ENCODE results near the gene CIPC.

CIPC gene

DNA sequence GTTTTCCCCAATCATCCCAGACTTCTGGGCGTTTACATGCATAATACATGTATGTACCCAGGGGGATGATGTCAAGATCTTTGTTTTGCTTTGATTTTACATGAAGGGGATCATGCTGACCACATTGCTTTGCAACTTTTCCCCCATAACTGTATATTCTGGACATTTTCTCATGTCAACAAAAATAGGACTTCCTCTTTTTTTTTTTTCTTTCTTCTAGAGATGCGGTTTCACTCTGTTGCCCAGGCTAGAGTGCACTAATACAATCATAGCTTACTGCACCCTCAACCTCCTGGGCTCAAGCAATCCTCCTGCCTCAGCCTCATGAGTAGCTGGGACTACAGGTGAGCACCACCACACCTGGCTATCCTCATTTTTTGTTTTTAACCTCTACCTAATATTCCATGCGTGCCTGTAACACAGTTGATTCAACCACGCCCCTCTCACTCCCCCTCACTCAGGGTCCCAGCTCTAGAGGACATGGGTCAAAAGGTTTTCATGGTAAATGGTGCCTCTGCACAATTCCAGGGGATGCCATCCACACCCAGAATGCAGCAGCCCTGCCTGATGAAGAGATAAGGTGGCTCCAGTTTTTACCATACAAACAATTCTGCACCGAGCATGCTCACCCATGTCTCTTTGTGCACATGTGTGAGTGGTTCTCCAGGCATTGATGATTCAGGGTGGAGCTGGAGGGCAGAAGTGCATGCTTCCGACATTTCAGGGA lies 32.0 kb upstream of the CIPC start:
- Mint-ChIP-seq H3K4me3 (no peak overlapping the region), H3K27ac (no peak overlapping the region), H3K4me1 (ENCODE audit: low read depth) (no peaks in the 10 kb centered on the region), H3K9me3 (ENCODE audit: low read depth) (no peaks in the 10 kb centered on the region), H3K36me3 (no peaks in the 10 kb centered on the region), H3K27me3 (peaks cover 3% of the 10 kb centered on the region)

DNA sequence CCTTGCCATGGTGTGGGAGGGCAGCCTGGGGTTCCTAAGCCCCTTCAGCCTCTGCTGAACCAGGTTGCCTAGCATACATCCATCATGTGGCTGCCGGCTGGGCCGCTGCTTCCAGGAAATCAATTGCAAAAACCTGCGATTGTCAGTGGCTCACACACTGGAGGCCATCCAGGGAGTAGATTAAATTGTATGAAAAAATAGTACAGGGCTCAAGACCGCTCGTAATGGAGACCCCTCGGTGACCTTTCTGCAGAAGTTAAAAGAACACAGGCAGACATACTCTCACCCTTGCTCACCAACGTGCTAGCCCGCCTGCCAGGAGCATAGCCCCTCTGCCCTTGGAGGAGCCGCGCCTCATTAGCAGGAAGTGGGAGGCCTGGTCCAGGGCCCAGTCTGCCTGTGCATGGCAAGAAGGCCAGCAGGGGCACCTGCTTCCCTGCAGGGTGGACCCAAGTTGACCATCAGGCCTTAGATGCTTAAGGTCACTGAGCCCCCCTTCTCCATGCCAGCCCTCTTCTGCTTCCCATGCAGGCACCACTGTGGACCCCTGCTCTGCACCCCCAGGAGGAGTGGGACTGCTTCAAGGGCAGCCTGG lies 31.4 kb upstream of the CIPC start:
- no peaks in the 10 kb centered on the region for H3K4me1 Mint-ChIP-seq (ENCODE audit: low read depth)
- no peak overlapping the region for H3K4me3 Mint-ChIP-seq
- no peaks in the 10 kb centered on the region for H3K9me3 Mint-ChIP-seq (ENCODE audit: low read depth)
- peaks cover 3% of the 10 kb centered on the region for H3K27me3 Mint-ChIP-seq
- no peaks in the 10 kb centered on the region for H3K36me3 Mint-ChIP-seq
- no peak overlapping the region for H3K27ac Mint-ChIP-seq

DNA sequence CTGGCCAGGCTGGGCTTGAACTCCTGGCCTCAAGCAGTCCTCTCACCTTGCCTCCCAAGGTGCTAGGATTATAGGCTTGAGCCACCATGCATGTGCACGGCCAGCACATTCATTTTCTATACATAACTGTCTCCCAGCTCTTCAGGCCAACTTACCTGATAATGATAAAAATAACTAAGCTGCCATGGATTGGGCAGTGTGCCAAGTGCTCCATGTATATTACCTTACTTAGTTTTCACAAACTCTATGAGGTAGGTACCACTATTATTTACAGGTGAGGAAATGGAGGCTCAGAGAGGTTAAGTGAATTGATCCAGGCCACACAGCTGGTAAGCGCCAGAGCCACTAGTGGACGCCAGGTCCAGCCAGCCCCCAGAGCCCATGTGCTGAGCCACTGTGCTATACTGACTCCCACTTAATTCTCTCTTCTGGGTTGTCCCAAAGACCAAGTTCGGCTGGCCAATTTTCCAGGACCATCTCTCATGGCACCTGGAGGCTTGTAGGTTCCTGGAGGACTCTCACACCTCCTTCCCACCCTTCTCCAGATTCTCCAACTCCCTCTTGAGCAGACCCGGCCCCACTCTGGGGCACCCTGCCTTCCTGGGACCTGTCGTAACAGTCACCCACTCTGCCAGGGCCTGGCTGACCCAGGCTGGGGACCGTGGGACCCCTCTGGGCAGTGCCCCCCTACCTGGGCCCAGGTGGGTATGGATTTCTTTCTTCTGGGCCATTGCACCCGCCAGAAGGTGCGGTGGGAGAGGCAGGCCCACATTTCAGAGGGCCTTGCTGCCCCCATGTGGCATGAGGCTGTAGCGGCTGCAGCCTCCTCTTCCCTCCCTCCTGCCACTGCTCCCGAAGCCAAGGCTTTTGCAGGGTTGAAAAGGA lies 30.2 kb upstream of the CIPC start:
- Mint-ChIP-seq H3K4me1 (ENCODE audit: low read depth) (no peaks in the 10 kb centered on the region), H3K36me3 (no peaks in the 10 kb centered on the region), H3K4me3 (no peak overlapping the region), H3K27ac (no peak overlapping the region), H3K9me3 (ENCODE audit: low read depth) (no peaks in the 10 kb centered on the region), H3K27me3 (peaks cover 3% of the 10 kb centered on the region)

DNA sequence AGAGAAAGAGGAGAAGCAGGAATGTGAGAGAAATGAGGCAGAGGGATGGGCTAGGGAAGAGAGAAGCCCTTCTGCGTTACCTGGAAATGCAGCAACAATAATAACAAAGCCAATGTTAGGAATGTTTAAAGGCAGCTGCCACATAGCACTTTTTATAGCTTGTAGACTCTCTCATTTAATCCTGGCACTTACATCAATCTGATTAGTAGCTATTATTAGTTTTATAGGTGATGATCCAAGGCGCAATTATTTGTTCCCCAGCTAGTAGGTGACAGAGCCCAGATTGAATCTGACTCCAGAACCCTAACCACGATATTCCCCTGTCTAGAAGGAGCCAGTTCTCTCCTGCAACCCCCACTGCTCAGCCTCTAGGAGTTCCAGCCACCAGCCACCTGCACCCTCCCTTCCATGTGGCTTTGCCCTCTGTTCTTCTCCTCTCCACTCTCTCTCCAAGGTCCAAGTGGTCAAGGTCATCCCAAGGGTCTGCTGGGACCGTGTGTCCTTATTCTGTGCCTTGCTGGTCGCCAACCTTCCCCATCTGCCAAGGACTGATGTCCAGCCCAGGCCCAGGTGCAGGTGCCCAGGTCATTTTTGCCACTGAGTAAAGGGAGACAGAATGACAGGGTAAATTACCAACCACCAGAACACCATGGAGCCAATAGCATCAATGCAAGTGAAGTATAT lies 29.4 kb upstream of the CIPC start:
- no peaks in the 10 kb centered on the region for H3K9me3 Mint-ChIP-seq (ENCODE audit: low read depth)
- H3K27me3 Mint-ChIP-seq, result peaks cover 3% of the 10 kb centered on the region
- no peaks in the 10 kb centered on the region for H3K36me3 Mint-ChIP-seq
- H3K4me3 Mint-ChIP-seq, result no peak overlapping the region
- no peaks in the 10 kb centered on the region for H3K4me1 Mint-ChIP-seq (ENCODE audit: low read depth)
- no peak overlapping the region for H3K27ac Mint-ChIP-seq

DNA sequence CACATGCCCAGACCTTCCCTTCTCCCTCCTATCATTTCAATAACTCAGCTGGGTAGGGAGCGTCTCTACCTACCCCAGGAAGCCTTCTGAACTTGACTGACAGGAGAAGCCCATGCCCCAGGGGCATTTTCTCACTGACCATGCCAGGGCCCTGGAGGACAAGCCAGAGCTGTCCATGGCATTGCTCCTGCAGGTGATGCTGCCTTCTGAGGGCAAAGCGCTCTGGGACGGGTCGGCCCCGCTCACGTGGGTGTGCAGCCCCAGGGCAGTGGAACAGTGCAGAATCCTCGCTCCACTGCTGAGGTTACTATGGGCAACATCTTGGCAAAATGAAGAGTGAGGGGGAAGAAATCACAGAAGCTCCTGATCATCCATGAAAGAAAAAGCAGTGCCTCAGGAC lies 28.5 kb upstream of the CIPC start:
- H3K9me3 Mint-ChIP-seq (ENCODE audit: low read depth), result no peaks in the 10 kb centered on the region
- peaks cover 3% of the 10 kb centered on the region for H3K27me3 Mint-ChIP-seq
- H3K4me3 Mint-ChIP-seq, result no peak overlapping the region
- no peak overlapping the region for H3K27ac Mint-ChIP-seq
- H3K36me3 Mint-ChIP-seq, result no peaks in the 10 kb centered on the region
- no peaks in the 10 kb centered on the region for H3K4me1 Mint-ChIP-seq (ENCODE audit: low read depth)

DNA sequence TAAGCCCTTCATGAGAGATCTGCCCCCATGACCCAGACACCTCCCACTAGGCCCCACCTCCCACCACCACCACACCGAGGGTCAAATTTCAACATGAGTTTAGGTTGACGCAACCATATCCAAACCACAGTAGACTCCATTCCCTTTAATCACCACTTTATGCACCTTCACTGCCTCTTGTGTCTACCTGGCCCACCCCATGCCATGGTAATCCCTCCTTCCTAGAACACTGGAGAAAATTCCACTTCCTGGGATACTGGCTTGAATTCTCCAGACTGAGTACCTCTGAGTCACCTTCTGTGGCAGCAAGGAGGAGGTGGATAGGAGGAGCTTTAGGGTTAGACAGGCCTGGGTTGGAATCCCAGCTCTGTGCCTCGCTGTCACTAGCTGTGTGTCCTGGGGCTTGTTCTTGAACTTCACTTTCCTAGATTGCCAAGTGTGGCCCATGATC lies 26.1 kb upstream of the CIPC start:
- no peaks in the 10 kb centered on the region for H3K9me3 Mint-ChIP-seq (ENCODE audit: low read depth)
- peaks cover 3% of the 10 kb centered on the region for H3K27me3 Mint-ChIP-seq
- no peaks in the 10 kb centered on the region for H3K36me3 Mint-ChIP-seq
- H3K4me3 Mint-ChIP-seq, result no peak overlapping the region
- H3K4me1 Mint-ChIP-seq (ENCODE audit: low read depth), result no peaks in the 10 kb centered on the region
- no peak overlapping the region for H3K27ac Mint-ChIP-seq

DNA sequence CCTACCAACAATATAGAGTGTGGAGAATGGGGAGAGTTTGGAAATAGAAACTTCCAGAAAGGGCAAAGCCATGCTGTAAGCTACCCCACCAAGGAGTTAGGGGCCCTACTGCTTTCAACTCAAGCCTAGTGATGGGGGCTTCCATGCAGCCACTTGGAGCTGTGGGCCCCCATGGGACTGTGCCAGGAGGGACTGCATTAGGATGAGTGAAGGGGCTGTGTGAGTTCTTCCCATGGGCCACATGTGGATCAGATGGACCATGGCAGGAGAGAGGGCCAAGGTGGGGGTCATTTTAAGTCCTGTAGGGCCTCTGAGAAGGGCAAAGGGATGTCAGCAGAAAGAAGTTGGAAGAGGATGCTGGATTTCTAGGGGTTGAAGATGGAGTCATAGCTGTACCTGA lies 23.1 kb upstream of the CIPC start:
- H3K4me1 Mint-ChIP-seq (ENCODE audit: low read depth), result no peaks in the 10 kb centered on the region
- no peaks in the 10 kb centered on the region for H3K36me3 Mint-ChIP-seq
- H3K4me3 Mint-ChIP-seq, result no peak overlapping the region
- H3K9me3 Mint-ChIP-seq (ENCODE audit: low read depth), result no peaks in the 10 kb centered on the region
- H3K27me3 Mint-ChIP-seq, result peaks cover 1% of the 10 kb centered on the region
- H3K27ac Mint-ChIP-seq, result no peak overlapping the region

DNA sequence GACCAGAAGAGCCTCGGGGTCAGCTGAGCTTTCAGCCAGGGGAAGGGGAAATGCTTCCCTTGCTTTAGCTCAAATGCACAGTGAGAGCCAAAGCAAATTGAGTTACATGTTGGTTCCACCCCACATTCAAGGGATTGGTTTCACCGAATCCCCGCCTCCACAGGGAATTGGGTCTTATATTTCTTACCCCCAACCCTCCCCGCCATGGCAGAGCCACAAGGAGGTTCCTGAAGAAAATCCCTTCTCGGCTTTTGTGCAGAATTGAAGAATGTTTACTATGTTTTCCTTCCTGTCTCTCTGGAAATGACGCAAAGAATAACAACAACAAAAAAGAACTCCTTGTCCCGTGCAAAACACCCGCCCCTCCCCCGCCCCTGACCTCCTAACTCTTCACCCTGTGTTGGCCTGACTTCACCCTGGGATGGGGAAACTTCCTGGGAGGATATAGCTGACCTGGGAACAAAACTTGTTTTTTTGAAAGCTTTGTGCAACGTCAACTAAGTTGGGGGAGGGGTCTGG lies 21.9 kb upstream of the CIPC start:
- Mint-ChIP-seq H3K4me3 (no peak overlapping the region), H3K36me3 (peaks cover 2% of the 10 kb centered on the region), H3K27ac (no peak overlapping the region), H3K4me1 (ENCODE audit: low read depth) (no peaks in the 10 kb centered on the region), H3K9me3 (ENCODE audit: low read depth) (no peaks in the 10 kb centered on the region), H3K27me3 (no peaks in the 10 kb centered on the region)

DNA sequence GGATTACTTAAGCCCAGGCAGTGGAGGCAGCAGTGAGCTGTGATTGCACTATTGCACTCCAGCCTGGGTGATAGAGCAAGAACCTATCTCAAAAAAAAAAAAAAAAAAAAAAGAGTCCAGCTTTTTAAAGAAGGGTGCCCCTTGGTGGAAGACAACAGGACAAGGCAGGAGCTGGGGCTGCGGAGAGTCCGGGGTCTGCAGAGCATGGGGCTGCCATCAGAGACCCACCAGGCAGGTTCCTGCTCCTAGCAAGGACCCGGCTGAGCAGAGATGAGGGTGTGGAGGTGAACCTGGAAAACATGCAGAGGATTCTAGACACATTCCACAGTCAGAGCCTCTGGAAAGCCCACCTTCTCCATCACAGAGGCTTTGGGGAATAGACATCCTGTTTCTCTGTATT lies 21.0 kb upstream of the CIPC start:
- H3K27ac Mint-ChIP-seq, result no peak overlapping the region
- no peaks in the 10 kb centered on the region for H3K27me3 Mint-ChIP-seq
- H3K36me3 Mint-ChIP-seq, result peaks cover 2% of the 10 kb centered on the region
- H3K9me3 Mint-ChIP-seq (ENCODE audit: low read depth), result no peaks in the 10 kb centered on the region
- H3K4me3 Mint-ChIP-seq, result no peak overlapping the region
- no peaks in the 10 kb centered on the region for H3K4me1 Mint-ChIP-seq (ENCODE audit: low read depth)

DNA sequence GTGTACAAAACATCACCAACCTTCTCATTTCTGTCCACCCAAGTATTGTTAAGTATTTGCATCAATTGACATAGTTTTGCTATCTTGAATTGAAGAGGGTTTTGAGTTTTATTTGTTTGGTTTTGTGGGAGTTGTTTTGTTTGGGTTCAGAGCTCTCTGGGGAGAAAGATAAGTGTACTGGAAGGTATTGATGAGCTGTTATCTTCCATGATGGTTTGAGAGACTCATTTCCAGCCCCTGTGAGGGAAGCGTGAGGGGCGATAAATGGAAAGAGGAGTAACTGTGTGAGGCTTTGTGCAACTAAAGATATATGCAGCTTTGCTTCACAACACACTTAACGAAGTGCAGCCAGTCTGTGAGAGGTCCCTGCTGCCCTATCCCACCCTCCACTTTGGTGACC lies 15.7 kb upstream of the CIPC start:
- H3K27me3 Mint-ChIP-seq, result no peaks in the 10 kb centered on the region
- peaks cover 8% of the 10 kb centered on the region for H3K4me1 Mint-ChIP-seq (ENCODE audit: low read depth)
- H3K9me3 Mint-ChIP-seq (ENCODE audit: low read depth), result no peaks in the 10 kb centered on the region
- H3K4me3 Mint-ChIP-seq, result no peak overlapping the region
- H3K36me3 Mint-ChIP-seq, result peaks cover 2% of the 10 kb centered on the region
- no peak overlapping the region for H3K27ac Mint-ChIP-seq

DNA sequence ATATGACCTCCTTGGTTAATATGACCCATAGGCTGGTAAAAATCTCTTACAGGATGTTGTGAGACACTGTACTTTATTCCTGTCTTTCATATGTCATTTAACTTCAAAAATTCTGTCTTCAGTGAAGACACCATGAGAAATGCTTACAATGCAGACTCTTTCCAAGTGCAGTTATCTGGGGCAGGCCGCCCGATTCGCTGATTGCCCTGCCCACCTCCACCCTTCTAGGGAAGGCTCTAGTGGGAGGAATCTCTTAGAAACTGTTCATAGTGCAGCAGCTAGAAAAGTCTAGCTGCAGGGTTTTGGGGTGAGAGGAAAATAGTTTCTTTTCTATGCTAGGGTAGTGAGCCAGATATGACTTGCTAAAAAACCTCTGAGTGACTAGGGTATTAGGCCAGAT lies 15.0 kb upstream of the CIPC start:
- Mint-ChIP-seq H3K27ac (no peak overlapping the region), H3K27me3 (no peaks in the 10 kb centered on the region), H3K4me1 (ENCODE audit: low read depth) (peaks cover 15% of the 10 kb centered on the region), H3K4me3 (no peak overlapping the region), H3K9me3 (ENCODE audit: low read depth) (no peaks in the 10 kb centered on the region), H3K36me3 (peaks cover 2% of the 10 kb centered on the region)

DNA sequence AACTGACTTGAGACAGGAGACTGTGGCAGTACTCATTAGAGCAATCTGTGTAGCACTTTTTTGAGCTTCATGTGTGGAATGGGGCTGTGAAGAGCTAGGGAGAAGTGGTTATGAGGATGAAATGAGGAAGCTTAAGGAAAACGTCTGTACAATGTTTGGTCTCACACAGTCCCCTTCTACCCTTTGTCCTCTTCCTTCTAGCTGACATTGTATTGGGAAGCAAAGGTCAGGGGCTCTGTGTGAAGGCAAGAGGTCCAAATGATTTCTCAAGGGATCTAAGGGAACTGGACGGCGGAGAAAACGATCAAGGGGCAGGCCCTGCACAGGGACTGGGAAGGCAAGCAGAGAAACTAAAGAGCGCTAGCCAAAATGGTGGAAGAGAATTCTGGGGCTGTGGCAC lies 13.1 kb upstream of the CIPC start:
- H3K36me3 Mint-ChIP-seq, result peaks cover 2% of the 10 kb centered on the region
- H3K27me3 Mint-ChIP-seq, result no peaks in the 10 kb centered on the region
- H3K4me1 Mint-ChIP-seq (ENCODE audit: low read depth), result peaks cover 15% of the 10 kb centered on the region
- no peaks in the 10 kb centered on the region for H3K9me3 Mint-ChIP-seq (ENCODE audit: low read depth)
- H3K4me3 Mint-ChIP-seq, result no peak overlapping the region
- H3K27ac Mint-ChIP-seq, result no peak overlapping the region

DNA sequence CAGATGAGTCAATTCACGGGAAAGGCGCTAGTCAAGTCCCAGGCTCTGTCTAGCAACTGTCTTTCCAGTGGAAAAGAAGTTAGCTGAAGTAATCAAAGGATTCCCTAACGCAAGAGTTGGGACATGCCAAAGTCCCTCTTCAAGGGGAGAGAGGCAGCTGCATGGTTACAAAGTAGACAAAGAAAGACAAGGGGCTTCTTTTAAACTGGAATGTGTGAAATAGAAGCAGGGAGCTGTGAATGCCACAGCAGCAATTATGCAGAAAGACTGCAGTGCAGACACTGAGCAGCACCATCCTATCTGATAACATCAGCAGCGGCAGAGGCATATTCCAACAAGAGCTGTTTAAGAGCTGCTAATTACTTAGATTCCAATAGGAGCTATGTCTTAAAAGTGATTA lies 12.5 kb upstream of the CIPC start:
- Mint-ChIP-seq H3K9me3 (ENCODE audit: low read depth) (no peaks in the 10 kb centered on the region), H3K4me3 (no peak overlapping the region), H3K27me3 (no peaks in the 10 kb centered on the region), H3K4me1 (ENCODE audit: low read depth) (peaks cover 15% of the 10 kb centered on the region), H3K27ac (no peak overlapping the region), H3K36me3 (no peaks in the 10 kb centered on the region)

DNA sequence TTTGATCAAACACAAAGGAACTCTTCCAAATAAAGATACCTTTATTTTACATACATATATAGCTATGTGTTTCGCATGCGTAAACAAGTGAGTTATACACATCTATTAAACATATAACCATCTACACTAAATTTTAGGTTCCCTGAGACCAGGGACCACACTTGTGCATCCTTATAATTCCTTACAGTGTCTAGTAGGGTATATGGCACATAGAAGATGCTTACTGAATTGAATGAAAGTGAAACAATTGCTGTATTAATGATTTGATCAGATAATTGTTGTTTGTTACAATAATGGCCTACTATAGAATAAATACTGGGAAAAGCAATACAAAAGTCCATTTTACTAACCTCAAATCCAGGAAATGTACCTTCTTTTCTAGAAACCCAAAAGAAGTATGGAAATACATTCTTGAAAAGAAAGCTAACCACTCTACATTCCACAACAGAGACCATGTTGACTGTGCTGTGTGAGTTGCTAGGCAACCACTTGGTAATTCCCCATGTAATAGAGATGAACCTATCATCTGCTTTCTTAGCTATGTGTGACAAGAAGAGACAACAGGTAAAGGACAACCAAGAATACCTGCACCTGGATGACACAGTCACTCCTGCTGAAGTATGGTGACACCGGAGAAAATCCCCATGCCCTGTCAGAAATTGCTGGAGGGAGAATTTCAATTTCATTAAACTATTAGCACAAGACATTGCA lies 11.9 kb upstream of the CIPC start:
- Mint-ChIP-seq H3K27ac (no peak overlapping the region), H3K27me3 (no peaks in the 10 kb centered on the region), H3K4me3 (no peak overlapping the region)

More for the DNA sequence above, 11.9 kb upstream of the CIPC start:
- peaks cover 15% of the 10 kb centered on the region for H3K4me1 Mint-ChIP-seq (ENCODE audit: low read depth)
- H3K36me3 Mint-ChIP-seq, result no peaks in the 10 kb centered on the region
- H3K9me3 Mint-ChIP-seq (ENCODE audit: low read depth), result peaks cover 2% of the 10 kb centered on the region
